K562 (cell line): ENCODE measurements around the gene GGNBP2. TPM values are rescaled to one million over a fixed set of nuclear protein-coding genes. Genes with fewer than 3 reads are reported as not detected.

Experiments
- ATAC-seq: fragments of 200-7000 bp; cut with Tn5 transposase; 3 replicates; pipeline ENCODE4 v1.9.1; 2020; ENCODE audit warnings: moderate library complexity
- Bru-seq: library from RNA; stranded (reverse); fragments of 400-500 nt; gene quantifications from one replicate; lab custom pipeline; 2021; lab: Mats Ljungman, UMichigan
- BruChase-seq, 2 experiments: library from RNA; stranded (reverse); fragments of 400-500 nt; gene quantifications; one replicate each; lab custom pipeline; 2021; lab: Mats Ljungman, UMichigan
- BruUV-seq: library from RNA; stranded (reverse); fragments of 400-500 nt; replicated peaks from 2 replicates; lab custom pipeline; 2021; lab: Mats Ljungman, UMichigan
- CTCF ChIA-PET: fragments of 300-600 bp; formaldehyde crosslinking; extraction: SDS; loops from one replicate; lab custom pipeline; 2021; ENCODE audit warnings: low intra/inter-chr PET ratio; lab: Yijun Ruan, JAX
- POLR2A ChIA-PET: fragments of 300-600, 350-650 bp; sonication (Branson Sonifier 250); formaldehyde crosslinking; extraction: SDS; loops from one replicate; lab custom pipeline; 2021; ENCODE audit warnings: antibody characterized with exemption, inconsistent platforms; lab: Yijun Ruan, JAX
- DNase-seq, 4 experiments: peaks; one replicate each; pipeline versions ENCODE4 v3.0.0 to v3.0.0-alpha.2; 2011 to 2018; ENCODE audit warnings: low spot score in 3 of 4, mixed read lengths in 3 of 4; ENCODE audit errors: extremely low read depth in 1 of 4
- FAIRE-seq: peaks from 2 replicates; lab custom pipeline; 2011; peaks lifted over from hg19 to GRCh38; lab: Jason Lieb, UNC
- H2AFZ ChIP-seq: 2 replicates; pipeline ENCODE4 v1.6.0; 2011; ENCODE audit warnings: low read depth, low read length, control low read depth, inconsistent platforms
- H3K27ac ChIP-seq: fragments of 200-600 bp; 3 replicates; pipeline ENCODE4 v1.8.0; 2011; ENCODE audit warnings: low read depth, mild to moderate bottlenecking, control low read depth, inconsistent platforms, low read length, moderate library complexity, mixed read lengths; ENCODE audit errors: extremely low read depth
- H3K27me3 ChIP-seq, 2 experiments: fragments of 300-600 bp in 1 of 2; 2 replicates in 1 of 2; 3 replicates in 1 of 2; pipeline versions ENCODE4 v1.6.0 to v1.8.0; 2011; ENCODE audit warnings: inconsistent platforms in 2 of 2, low read length in 2 of 2, mild to moderate bottlenecking in 1 of 2, mixed read lengths in 1 of 2, moderate library complexity in 1 of 2; ENCODE audit not compliant: control insufficient read depth in 2 of 2, insufficient read depth in 2 of 2
- H3K36me3 ChIP-seq: fragments of 300-600 bp; 3 replicates; pipeline ENCODE4 v1.8.0; 2011; ENCODE audit warnings: mild to moderate bottlenecking, low read length, inconsistent platforms; ENCODE audit not compliant: control insufficient read depth, insufficient read depth
- H3K4me1 ChIP-seq, 2 experiments: fragments of 200-600 bp in 1 of 2; replicated peaks in 1 of 2; 2 replicates in 1 of 2; 3 replicates in 1 of 2; pipeline versions ENCODE4 v1.5.1 to v1.8.0; 2011; ENCODE audit warnings: inconsistent platforms in 2 of 2, low read length in 2 of 2, mild to moderate bottlenecking in 1 of 2, mixed read lengths in 1 of 2, moderate library complexity in 1 of 2; ENCODE audit not compliant: control insufficient read depth in 2 of 2, insufficient read depth in 2 of 2
- H3K4me2 ChIP-seq: 2 replicates; pipeline ENCODE4 v1.6.1; 2011; ENCODE audit warnings: low read length, control low read depth, inconsistent platforms, mixed read lengths; ENCODE audit not compliant: insufficient read depth
- H3K4me3 ChIP-seq: fragments of 200-600 bp; sonication (generic), shearing (Covaris generic); 2 replicates; pipeline ENCODE4 v1.5.1; 2016; ENCODE audit warnings: control low read depth, inconsistent platforms
- H3K79me2 ChIP-seq: fragments of 200-600 bp; 3 replicates; pipeline ENCODE4 v1.8.0; 2011; ENCODE audit warnings: low read length, inconsistent platforms; ENCODE audit not compliant: control insufficient read depth, insufficient read depth
- H3K9ac ChIP-seq, 2 experiments: 2 replicates each; pipeline versions ENCODE4 v1.6.0 to v1.6.1; 2011; ENCODE audit warnings: low read depth in 2 of 2, low read length in 2 of 2, control low read depth in 1 of 2, inconsistent platforms in 1 of 2, mild to moderate bottlenecking in 1 of 2, mixed read lengths in 1 of 2; ENCODE audit not compliant: insufficient read depth in 1 of 2
- H3K9me1 ChIP-seq: one replicate; pipeline ENCODE4 v1.6.0; 2011; ENCODE audit warnings: inconsistent platforms, mild to moderate bottlenecking, low read length, moderate library complexity; ENCODE audit not compliant: control insufficient read depth, insufficient read depth
- H3K9me3 ChIP-seq: replicated peaks from 2 replicates; pipeline ENCODE4 v1.5.1; 2011; ENCODE audit warnings: low read depth, low read length, inconsistent platforms; ENCODE audit not compliant: control insufficient read depth, insufficient read depth
- H4K20me1 ChIP-seq: replicated peaks from 2 replicates; pipeline ENCODE4 v1.6.1; 2011; ENCODE audit warnings: low read length, inconsistent platforms, mixed read lengths; ENCODE audit not compliant: control insufficient read depth, insufficient read depth
- CXXC5 ChIP-seq: fragments of 250-450 bp; sonication (Bioruptor Pico); IDR thresholded peaks from 2 replicates; pipeline ENCODE4 v1.8.0; 2022; ENCODE audit warnings: inconsistent platforms, mild to moderate bottlenecking, moderate library complexity
- POLR2A ChIP-seq: fragments of 450-650 bp; conservative IDR thresholded peaks from 2 replicates; pipeline ENCODE4 v1.6.1; 2016
- POLR2B ChIP-seq: fragments of 450-650 bp; IDR thresholded peaks from 2 replicates; pipeline ENCODE4 v1.6.1; 2018; ENCODE audit warnings: low read depth; ENCODE audit not compliant: partially characterized antibody
- RFX7 ChIP-seq: fragments of 250-450 bp; sonication (Bioruptor Pico); IDR thresholded peaks from 2 replicates; pipeline ENCODE4 v1.5.1; 2021; ENCODE audit warnings: mild to moderate bottlenecking
- SOX6 ChIP-seq: fragments of 450-650 bp; IDR thresholded peaks from 2 replicates; pipeline ENCODE4 v1.6.1; 2014; ENCODE audit warnings: mild to moderate bottlenecking
- WGBS: fragments of 100-300 bp; shearing (Covaris generic); methylation state at CpG from one replicate; pipeline ENCODE4 v1.1.6; 2016; ENCODE audit warnings: low coverage, mixed read lengths; ENCODE audit not compliant: insufficient coverage; ENCODE audit errors: missing lambda C conversion rate; 5-methylcytosine and 5-hydroxymethylcytosine counted together
- in situ Hi-C: fragments of 300-500 bp; cut with MboI; formaldehyde crosslinking; loops from 4 replicates; pipeline ENCODE4 v1.15.0; 2018; ENCODE audit warnings: inconsistent platforms, mixed read lengths
- intact Hi-C: fragments of 100-400 bp; cut with micrococcal nuclease; formaldehyde crosslinking; loops from 2 replicates; pipeline ENCODE4 v1.14.2; 2022
- long read RNA-seq, 3 experiments: library from polyadenylated mRNA in 2 of 3; library from RNA in 1 of 3; unstranded in 2 of 3; stranded (forward) in 1 of 3; transcript quantifications; one replicate each; pipeline ENCODE4 v2.0.0, GENCODE V29; 2019 to 2022
- polyA minus RNA-seq, 3 experiments: library from RNA; depleted of rRNA, polyadenylated mRNA; stranded (reverse); fragments of >200 nt; gene quantifications; 2 replicates each; pipeline ENCODE4 v1.2.3, GENCODE V29; 2011
- polyA plus RNA-seq, 8 experiments: library from polyadenylated mRNA; depleted of rRNA in 4 of 8; stranded (reverse) in 5 of 8; unstranded in 3 of 8; fragments of >200 nt; fragmentation: Nextera tagmentation in 2 of 8; fragmentation: Illumina TruSeq in 1 of 8; extraction: Ambion mirVana in 2 of 8; extraction: Trizol in 1 of 8; gene quantifications; 2 replicates each; pipeline versions ENCODE4 v1.2.1 to v1.2.3, GENCODE V29; 2011 to 2014; ENCODE audit warnings: inconsistent platforms in 1 of 8, missing spikeins in 1 of 8
- total RNA-seq, 7 experiments: library from RNA; depleted of rRNA in 6 of 7; stranded (reverse); fragments of >200 nt in 6 of 7; fragmentation: Illumina TruSeq in 2 of 7; extraction: Trizol in 2 of 7; gene quantifications; 2 replicates each; pipeline versions ENCODE4 v1.2.1 to v1.2.3, GENCODE V29; 2011 to 2021; ENCODE audit warnings: low replicate concordance in 1 of 7
- TF ChIP-seq, protein P1 (sequence below), 2 experiments: IDR thresholded peaks; 2 replicates each; pipeline ENCODE4 v1.6.1; 2012; ENCODE audit warnings: improper control_type of control experiment in 2 of 2, low read depth in 2 of 2, low read length in 2 of 2, borderline replicate concordance in 1 of 2
- TF ChIP-seq, protein P2 (sequence below): fragments of 450-650 bp; IDR thresholded peaks from 2 replicates; pipeline ENCODE4 v1.6.1; 2014; ENCODE audit warnings: low read depth, mild to moderate bottlenecking, moderate library complexity, borderline replicate concordance

GGNBP2 gene, protein sequence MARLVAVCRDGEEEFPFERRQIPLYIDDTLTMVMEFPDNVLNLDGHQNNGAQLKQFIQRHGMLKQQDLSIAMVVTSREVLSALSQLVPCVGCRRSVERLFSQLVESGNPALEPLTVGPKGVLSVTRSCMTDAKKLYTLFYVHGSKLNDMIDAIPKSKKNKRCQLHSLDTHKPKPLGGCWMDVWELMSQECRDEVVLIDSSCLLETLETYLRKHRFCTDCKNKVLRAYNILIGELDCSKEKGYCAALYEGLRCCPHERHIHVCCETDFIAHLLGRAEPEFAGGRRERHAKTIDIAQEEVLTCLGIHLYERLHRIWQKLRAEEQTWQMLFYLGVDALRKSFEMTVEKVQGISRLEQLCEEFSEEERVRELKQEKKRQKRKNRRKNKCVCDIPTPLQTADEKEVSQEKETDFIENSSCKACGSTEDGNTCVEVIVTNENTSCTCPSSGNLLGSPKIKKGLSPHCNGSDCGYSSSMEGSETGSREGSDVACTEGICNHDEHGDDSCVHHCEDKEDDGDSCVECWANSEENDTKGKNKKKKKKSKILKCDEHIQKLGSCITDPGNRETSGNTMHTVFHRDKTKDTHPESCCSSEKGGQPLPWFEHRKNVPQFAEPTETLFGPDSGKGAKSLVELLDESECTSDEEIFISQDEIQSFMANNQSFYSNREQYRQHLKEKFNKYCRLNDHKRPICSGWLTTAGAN
- 160 and 249 TPM in 2 replicates for total RNA-seq (2011; cell fraction: chromatin; rRNA removed; ENCODE audit: low replicate concordance)
- total RNA-seq (2011; cell fraction: nucleolus; rRNA removed) = 57.2 and 67.9 TPM in 2 replicates
- 114 and 172 TPM in 2 replicates for total RNA-seq (2011; cell fraction: nucleoplasm; rRNA removed)
- total RNA-seq (2014; rRNA removed) (46.9 and 51.4 TPM in 2 replicates), total RNA-seq (2014; rRNA removed; fragmentation: Illumina TruSeq; extraction: Trizol) (64.1 and 66.0 TPM in 2 replicates), total RNA-seq (2015; rRNA removed; fragmentation: Illumina TruSeq; extraction: Trizol) (61.5 and 71.3 TPM in 2 replicates), total RNA-seq (2021) (53.2 and 60.5 TPM in 2 replicates), polyA plus RNA-seq (2011; rRNA removed) (87.7 and 96.6 TPM in 2 replicates), polyA plus RNA-seq (2014; fragmentation: Illumina TruSeq; extraction: Trizol) (78.8 and 89.8 TPM in 2 replicates), polyA plus RNA-seq (2014; fragmentation: Nextera tagmentation; extraction: Ambion mirVana) (10 to 100 TPM; 35.7 to 41.0 TPM), polyA plus RNA-seq (2014; rRNA removed) (71.6 and 76.5 TPM in 2 replicates), polyA minus RNA-seq (2011; rRNA and poly(A)+ RNA removed) (76.8 and 116 TPM in 2 replicates), Bru-seq, nascent RNA (percentile 85 among the genes with signal in this experiment), BruChase-seq, experiment 1, labeled RNA remaining after a 2-hour chase (percentile 91 among the genes with signal in this experiment), BruChase-seq, experiment 2, labeled RNA remaining after a 6-hour chase (percentile 91 among the genes with signal in this experiment)
- 46.2 and 46.7 TPM in 2 replicates for polyA plus RNA-seq (2011; cell fraction: cytosol; rRNA removed)
- 119 and 123 TPM in 2 replicates for polyA plus RNA-seq (2011; cell fraction: nucleus; rRNA removed)
- polyA plus RNA-seq (2012) = 55.0 and 62.9 TPM in 2 replicates
- 22.1 and 22.6 TPM in 2 replicates for polyA minus RNA-seq (2011; cell fraction: cytosol; rRNA and poly(A)+ RNA removed)
- polyA minus RNA-seq (2011; cell fraction: nucleus; rRNA and poly(A)+ RNA removed) = 31.4 and 44.9 TPM in 2 replicates
- long read RNA-seq, experiment 1, transcript GGNBP2-210 (2 exons, 2,315 nt) = major isoform, 14 of 304 reads
- long read RNA-seq, experiment 1, transcript GGNBP2-212 (14 exons, 2,847 nt) = minor isoform, 13 of 304 reads
- long read RNA-seq, experiment 1, transcript GGNBP2-211 (2 exons, 851 nt) = minor isoform, 5 of 304 reads
- long read RNA-seq, experiment 1, partial matches to known transcripts = 208 of 304 reads
- long read RNA-seq, experiment 1, other reads (novel, unspliced or antisense) = 63 of 304 reads
- long read RNA-seq, experiment 2, transcript GGNBP2-212 (14 exons, 2,847 nt) = major isoform, 5 of 51 reads
- long read RNA-seq, experiment 2, partial matches to known transcripts = 22 of 51 reads
- long read RNA-seq, experiment 2, other reads (novel, unspliced or antisense) = 22 of 51 reads
- long read RNA-seq, experiment 3, partial matches to known transcripts = 33 of 51 reads
- long read RNA-seq, experiment 3, other reads (novel, unspliced or antisense) = 10 of 51 reads

DNA sequence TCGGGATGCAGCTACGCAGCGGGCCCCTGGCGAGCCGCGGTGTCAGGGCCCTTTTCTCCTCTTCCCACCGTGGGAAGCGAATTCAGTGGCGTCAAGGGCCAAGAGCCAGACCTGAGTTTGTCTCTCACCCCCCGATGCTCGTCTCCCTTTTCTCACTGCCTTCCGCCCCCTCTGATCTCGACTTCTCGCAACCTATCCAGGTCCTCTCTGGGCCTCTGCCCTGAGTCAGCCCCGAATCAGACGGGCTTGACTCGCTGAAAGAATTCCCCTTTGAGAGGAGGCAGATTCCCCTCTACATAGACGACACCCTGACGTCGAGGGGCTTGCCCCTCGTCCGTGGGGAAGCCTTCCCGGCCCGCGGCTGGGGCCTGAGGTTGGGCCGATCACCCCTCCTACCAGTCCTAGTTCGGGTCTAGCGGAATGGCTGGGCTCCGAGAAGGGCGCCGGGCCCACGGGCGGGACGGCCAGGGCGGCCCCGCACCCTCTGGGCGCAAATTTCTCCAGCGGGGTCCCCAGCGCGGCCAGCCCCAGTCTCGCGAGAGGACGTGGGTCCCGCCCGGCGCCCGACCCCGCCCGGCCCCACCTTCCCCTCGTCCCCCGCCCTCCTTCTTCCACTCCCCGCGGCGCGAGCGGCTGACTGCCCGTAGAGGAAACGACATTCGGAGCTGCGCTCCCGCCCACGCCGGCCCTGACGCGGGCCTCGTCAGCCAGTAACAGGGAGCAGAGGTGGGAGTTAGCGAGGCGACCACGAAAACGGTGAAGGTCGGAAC is at the start of gene GGNBP2:
GGNBP2 (plus strand) TSS at position 613 of the 770 bp plus-strand sequence. CDS start 806 bp downstream, outside the sequence.
- POLR2A ChIA-PET = interaction anchor here (0.6 to 3.9 kb wide), 8 partner anchors 10 to 623 kb away, joined by 3 to 72 read pairs (median 4); partner anchors contain the start of genes MYO19 and PIGW
- Histone ChIP-seq H3K27ac (peak within 1 kb of the TSS; percentile 99), H4K20me1 (peaks cover 4% of the 10 kb centered on the region; the same call in 1 of the 2 replicates), H3K9me3 (no peaks in the 10 kb centered on the region), H3K4me3 (peak within 1 kb of the TSS; percentile 85), H3K79me2 (peaks cover 72% of the 10 kb centered on the region), H3K4me2 (peak within 1 kb of the TSS; percentile 96), H3K27me3 (no peaks in the 10 kb centered on the region), H3K36me3 (peaks cover 41% of the 10 kb centered on the region), H3K9me1 (no peaks in the 10 kb centered on the region), H2AFZ (peak within 1 kb of the TSS; percentile 84), H3K9ac (peak within 1 kb of the TSS; percentile 98 to 100), H3K4me1 (peaks cover 14 to 25% of the 10 kb centered on the region in 2 experiments; a peak in 4 of 5 replicates)
- peak; percentile 77 for ATAC-seq
- DNase-seq = peak; percentile 89 to 96 (median 92)
- intact Hi-C loops = loop anchor here (2.0 to 10.0 kb wide), 3 partner anchors 46 to 180 kb away; partner anchors contain the start of genes DHRS11 and MRM1
- FAIRE-seq = no peak
- CTCF ChIA-PET = no interaction called here
- in situ Hi-C loops = loop anchor here (5.0 kb wide), 1 partner anchor 48 kb away; the partner anchor contains the start of gene DHRS11
- under 1% methylated on average over 38 of the region's 71 CpGs for WGBS
- BruUV-seq = TSS peak; percentile 80
- TF ChIP-seq, protein P1, sequence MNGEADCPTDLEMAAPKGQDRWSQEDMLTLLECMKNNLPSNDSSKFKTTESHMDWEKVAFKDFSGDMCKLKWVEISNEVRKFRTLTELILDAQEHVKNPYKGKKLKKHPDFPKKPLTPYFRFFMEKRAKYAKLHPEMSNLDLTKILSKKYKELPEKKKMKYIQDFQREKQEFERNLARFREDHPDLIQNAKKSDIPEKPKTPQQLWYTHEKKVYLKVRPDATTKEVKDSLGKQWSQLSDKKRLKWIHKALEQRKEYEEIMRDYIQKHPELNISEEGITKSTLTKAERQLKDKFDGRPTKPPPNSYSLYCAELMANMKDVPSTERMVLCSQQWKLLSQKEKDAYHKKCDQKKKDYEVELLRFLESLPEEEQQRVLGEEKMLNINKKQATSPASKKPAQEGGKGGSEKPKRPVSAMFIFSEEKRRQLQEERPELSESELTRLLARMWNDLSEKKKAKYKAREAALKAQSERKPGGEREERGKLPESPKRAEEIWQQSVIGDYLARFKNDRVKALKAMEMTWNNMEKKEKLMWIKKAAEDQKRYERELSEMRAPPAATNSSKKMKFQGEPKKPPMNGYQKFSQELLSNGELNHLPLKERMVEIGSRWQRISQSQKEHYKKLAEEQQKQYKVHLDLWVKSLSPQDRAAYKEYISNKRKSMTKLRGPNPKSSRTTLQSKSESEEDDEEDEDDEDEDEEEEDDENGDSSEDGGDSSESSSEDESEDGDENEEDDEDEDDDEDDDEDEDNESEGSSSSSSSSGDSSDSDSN (IDR thresholded peaks at IDR 0.05; ENCODE audit: borderline replicate concordance in 1 of 2, low read depth in 2 of 2, low read length in 2 of 2) = peak in 1 of 2 experiments; percentile 71; a peak in 1 of 4 replicates
- TF ChIP-seq, protein P2, sequence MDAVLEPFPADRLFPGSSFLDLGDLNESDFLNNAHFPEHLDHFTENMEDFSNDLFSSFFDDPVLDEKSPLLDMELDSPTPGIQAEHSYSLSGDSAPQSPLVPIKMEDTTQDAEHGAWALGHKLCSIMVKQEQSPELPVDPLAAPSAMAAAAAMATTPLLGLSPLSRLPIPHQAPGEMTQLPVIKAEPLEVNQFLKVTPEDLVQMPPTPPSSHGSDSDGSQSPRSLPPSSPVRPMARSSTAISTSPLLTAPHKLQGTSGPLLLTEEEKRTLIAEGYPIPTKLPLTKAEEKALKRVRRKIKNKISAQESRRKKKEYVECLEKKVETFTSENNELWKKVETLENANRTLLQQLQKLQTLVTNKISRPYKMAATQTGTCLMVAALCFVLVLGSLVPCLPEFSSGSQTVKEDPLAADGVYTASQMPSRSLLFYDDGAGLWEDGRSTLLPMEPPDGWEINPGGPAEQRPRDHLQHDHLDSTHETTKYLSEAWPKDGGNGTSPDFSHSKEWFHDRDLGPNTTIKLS = 0 out of 2 replicates have a peak, but pooled peaks have one; percentile 30
- TF ChIP-seq RFX7 = 0 out of 2 replicates have a peak, but pooled peaks have one; percentile 16
- TF ChIP-seq POLR2A = peak; percentile 89
- TF ChIP-seq SOX6 = peak; percentile 8; the same call in 1 of the 2 replicates
- peak; percentile 33 for TF ChIP-seq CXXC5 (CRISPR knock-in tag)
- peak; percentile 92 for TF ChIP-seq POLR2B
